Lower lobe of right lung (tissue), 2 donors: ENCODE measurements around the gene NBL1. TPM values are rescaled to one million over a fixed set of nuclear protein-coding genes. Genes with fewer than 3 reads are reported as not detected.
"Not testable (repeated sequence)": the region's sequence is repeated elsewhere in the genome, so short reads cannot be mapped to it uniquely, and the experiment has no call there.

Experiments
- ATAC-seq, 2 donors: fragments of 200-7000 bp; cut with Tn5 transposase; one replicate each; pipeline ENCODE4 v1.9.1; 2020 to 2022; ENCODE audit warnings: mild to moderate bottlenecking in 2 of 2, moderate library complexity in 2 of 2
- DNase-seq: peaks from one replicate; pipeline ENCODE4 v3.0.0-alpha.2; 2020
- H3K27ac ChIP-seq: fragments of 200-600 bp; one replicate; pipeline ENCODE4 v1.8.0; 2022
- H3K27me3 ChIP-seq: fragments of 200-600 bp; one replicate; pipeline ENCODE4 v1.8.0; 2022; ENCODE audit warnings: low read depth
- H3K36me3 ChIP-seq: fragments of 200-600 bp; one replicate; pipeline ENCODE4 v1.8.0; 2022; ENCODE audit warnings: mild to moderate bottlenecking
- H3K4me1 ChIP-seq: fragments of 200-600 bp; one replicate; pipeline ENCODE4 v1.8.0; 2022
- H3K4me3 ChIP-seq: fragments of 200-600 bp; one replicate; pipeline ENCODE4 v1.8.0; 2022; ENCODE audit warnings: mild to moderate bottlenecking
- H3K9me3 ChIP-seq: fragments of 200-600 bp; one replicate; pipeline ENCODE4 v1.8.0; 2022
- intact Hi-C: fragments of 100-400 bp; cut with DNase I; formaldehyde crosslinking; loops from one replicate; pipeline ENCODE4 v1.11.0; 2022
- total RNA-seq: library from RNA; stranded (reverse); fragmentation: NEBNext Ultra II Directional; extraction: Animal tissue kit (Norgen Biotek cat#: 25700); gene quantifications from one replicate; pipeline ENCODE4 v1.2.1, GENCODE V29; 2021
- TF ChIP-seq, protein P1 (sequence below): fragments of 200-600 bp; IDR thresholded peaks from one replicate; pipeline ENCODE4 v1.8.0; 2022; ENCODE audit warnings: antibody characterized with exemption, mild to moderate bottlenecking
- donor health status: DM: no; HTN: yes; CAD: no; lungs with severe emphysema.

Gene NBL1
- total RNA-seq, 1 donor from 2014 or later, result 126 TPM

DNA sequence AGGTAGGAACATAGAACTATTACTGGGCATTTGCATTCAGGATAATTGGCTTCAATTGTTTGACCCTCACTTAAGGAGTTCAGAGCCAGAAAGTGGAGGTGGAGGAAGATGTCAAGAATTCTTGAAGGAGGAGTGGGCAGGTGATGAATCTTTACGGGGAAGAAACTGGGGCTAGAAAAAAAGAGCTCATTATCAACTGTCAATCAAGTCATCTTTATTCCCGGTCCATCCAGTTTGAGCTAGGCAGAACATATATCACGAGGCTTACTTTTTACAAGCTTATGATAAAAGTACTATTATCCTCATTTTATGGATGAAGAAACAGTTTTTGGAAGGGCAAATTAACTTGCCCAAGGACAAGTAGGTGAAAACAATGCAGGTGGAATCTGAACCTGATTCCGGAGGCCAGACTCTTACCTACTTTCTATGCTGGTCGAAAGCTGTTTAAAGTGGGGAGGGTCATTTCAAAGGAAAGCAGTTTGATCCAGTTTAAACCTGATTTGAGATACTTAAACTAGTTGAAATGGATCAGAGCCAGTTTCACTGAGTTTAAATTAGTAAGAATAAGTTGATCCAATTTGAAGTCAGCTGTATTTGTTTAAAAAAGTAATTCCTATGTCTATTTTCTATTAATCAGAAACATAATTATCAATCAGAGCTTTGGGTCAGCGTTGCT lies 13.3 kb upstream of the NBL1 start:
- intact Hi-C loops, result no loop called here
- no peaks in the 10 kb centered on the region for H3K4me1 ChIP-seq
- no peaks in the 10 kb centered on the region for H3K27me3 ChIP-seq
- TF ChIP-seq, protein P1, sequence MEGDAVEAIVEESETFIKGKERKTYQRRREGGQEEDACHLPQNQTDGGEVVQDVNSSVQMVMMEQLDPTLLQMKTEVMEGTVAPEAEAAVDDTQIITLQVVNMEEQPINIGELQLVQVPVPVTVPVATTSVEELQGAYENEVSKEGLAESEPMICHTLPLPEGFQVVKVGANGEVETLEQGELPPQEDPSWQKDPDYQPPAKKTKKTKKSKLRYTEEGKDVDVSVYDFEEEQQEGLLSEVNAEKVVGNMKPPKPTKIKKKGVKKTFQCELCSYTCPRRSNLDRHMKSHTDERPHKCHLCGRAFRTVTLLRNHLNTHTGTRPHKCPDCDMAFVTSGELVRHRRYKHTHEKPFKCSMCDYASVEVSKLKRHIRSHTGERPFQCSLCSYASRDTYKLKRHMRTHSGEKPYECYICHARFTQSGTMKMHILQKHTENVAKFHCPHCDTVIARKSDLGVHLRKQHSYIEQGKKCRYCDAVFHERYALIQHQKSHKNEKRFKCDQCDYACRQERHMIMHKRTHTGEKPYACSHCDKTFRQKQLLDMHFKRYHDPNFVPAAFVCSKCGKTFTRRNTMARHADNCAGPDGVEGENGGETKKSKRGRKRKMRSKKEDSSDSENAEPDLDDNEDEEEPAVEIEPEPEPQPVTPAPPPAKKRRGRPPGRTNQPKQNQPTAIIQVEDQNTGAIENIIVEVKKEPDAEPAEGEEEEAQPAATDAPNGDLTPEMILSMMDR, result no peak
- H3K27ac ChIP-seq, result no peak overlapping the region
- peaks cover 26% of the 10 kb centered on the region for H3K36me3 ChIP-seq
- no peak overlapping the region for H3K4me3 ChIP-seq
- ATAC-seq (no peak), DNase-seq (no peak)
- H3K9me3 ChIP-seq, result no peaks in the 10 kb centered on the region

DNA sequence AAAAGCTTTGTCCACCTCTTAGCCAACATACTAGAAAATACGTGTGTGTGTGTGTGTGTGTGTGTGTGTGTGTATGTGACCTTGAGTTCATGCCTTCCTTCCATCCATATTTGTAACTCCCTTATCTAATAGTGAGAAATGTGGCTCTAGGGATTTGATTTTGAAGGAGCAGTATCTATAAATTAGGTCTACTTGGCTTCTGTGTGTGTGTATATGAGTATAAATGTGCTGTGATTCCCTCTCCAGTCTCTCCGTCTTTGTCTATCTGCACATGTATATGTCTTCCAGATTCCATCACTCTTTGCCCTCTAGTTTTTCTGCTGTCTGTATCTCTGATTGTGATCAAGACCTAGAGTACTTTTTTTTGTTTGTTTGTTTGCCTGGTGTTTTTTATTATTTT lies 11.9 kb upstream of the NBL1 start:
- DNase-seq, result no peak
- Histone ChIP-seq H3K9me3 (no peaks in the 10 kb centered on the region), H3K27ac (no peak overlapping the region), H3K4me3 (no peak overlapping the region), H3K4me1 (no peaks in the 10 kb centered on the region), H3K27me3 (no peaks in the 10 kb centered on the region), H3K36me3 (peaks cover 12% of the 10 kb centered on the region)
- TF ChIP-seq, protein P1, result no peak
- ATAC-seq, result no peak
- intact Hi-C loops, result no loop called here

DNA sequence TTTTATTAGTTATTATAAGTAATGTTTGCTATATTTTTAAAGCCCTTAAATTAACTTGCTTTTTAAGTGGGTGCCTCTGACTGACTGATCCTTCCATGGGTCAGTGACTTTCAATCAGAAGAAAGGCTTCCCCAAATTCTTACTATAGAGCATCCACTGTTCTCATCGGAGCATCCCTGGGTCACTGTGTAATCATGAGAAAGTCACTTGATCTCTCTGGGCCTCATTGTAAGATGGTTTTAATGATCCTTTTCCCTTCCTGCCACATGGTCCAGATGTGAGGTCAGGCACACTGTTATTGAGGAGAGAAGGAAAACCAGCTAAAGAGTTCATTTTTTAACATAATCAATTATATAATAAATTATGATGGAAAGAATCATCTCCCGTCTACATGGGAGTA lies 11.0 kb upstream of the NBL1 start:
- no peak overlapping the region for H3K4me3 ChIP-seq
- H3K27me3 ChIP-seq, result no peaks in the 10 kb centered on the region
- no peak for ATAC-seq
- no peaks in the 10 kb centered on the region for H3K9me3 ChIP-seq
- DNase-seq, result no peak
- TF ChIP-seq, protein P1, result no peak
- H3K36me3 ChIP-seq, result peaks cover 3% of the 10 kb centered on the region
- intact Hi-C loops, result no loop called here
- H3K27ac ChIP-seq, result no peak overlapping the region
- no peaks in the 10 kb centered on the region for H3K4me1 ChIP-seq

DNA sequence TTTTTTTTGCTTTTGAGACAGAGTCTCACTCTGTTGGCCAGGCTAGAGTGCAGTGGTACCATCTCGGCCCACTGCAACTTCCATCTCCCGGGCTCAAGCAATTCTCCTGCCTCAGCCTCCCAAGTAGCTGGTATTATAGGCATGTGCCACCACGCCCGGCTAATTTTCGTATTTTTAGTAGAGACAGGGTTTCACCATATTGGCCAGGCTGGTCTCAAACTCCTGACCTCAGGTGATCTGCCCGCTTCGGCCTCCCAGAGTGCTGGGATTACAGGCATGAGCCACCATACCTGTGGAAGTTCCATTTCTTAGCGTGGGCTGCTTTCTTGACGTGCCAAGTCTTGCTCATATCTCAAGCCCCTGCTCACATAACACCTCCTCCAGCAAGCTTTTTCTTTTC lies 9.0 kb upstream of the NBL1 start:
- H3K9me3 ChIP-seq, H3K4me1 ChIP-seq, H3K27ac ChIP-seq, intact Hi-C loops, DNase-seq, H3K36me3 ChIP-seq, ATAC-seq, H3K27me3 ChIP-seq, H3K4me3 ChIP-seq: not testable (repeated sequence)

DNA sequence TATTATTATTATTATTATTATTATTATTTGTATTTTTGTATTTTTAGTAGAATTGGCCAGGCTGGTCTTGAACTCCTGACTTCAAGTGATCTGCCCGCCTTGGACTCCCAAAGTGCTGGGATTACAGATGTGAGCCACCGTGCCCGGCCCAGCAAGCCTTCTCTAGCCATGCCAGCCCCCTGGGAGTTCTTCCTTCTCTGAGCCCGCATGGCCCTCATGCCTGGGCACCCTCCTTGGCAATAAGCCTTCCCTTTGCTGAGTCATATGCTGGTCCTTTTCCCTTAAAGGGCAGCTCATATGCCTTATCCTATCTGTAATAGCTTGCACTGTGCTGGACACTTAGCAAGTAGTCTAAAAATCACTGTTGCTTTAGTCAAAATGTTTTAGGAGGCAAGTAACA lies 8.5 kb upstream of the NBL1 start:
- Histone ChIP-seq H3K27ac (no peak overlapping the region), H3K36me3 (no peaks in the 10 kb centered on the region), H3K4me3 (no peak overlapping the region), H3K9me3 (no peaks in the 10 kb centered on the region), H3K27me3 (no peaks in the 10 kb centered on the region), H3K4me1 (peaks cover 1% of the 10 kb centered on the region)
- intact Hi-C loops, result no loop called here
- ATAC-seq (no peak), DNase-seq (no peak)
- TF ChIP-seq, protein P1, result no peak

DNA sequence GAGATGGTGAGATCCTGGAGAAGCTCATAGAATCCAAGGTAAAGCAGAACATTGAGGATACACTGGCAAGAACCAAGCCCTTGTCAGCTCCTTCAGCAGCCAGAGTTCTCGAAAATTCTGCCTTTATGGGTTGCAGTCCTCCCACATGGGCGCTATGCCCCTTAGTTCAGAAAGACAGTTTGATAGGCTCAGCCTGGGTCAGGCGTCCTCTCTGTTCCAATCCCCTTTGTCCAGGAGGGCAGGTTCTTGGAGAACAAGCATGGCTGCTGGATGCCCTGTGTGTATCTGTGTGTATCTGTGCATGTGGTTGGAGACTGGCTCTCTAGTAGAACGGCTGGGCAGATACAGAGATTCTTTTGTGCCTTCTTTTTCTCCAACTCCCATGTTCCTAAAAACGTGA lies 8.0 kb upstream of the NBL1 start:
- Histone ChIP-seq H3K4me3 (no peak overlapping the region), H3K9me3 (no peaks in the 10 kb centered on the region), H3K4me1 (peaks cover 3% of the 10 kb centered on the region), H3K36me3 (no peaks in the 10 kb centered on the region), H3K27ac (no peak overlapping the region), H3K27me3 (no peaks in the 10 kb centered on the region)
- DNase-seq (no peak), ATAC-seq (no peak)
- TF ChIP-seq, protein P1, result no peak
- intact Hi-C loops, result no loop called here

DNA sequence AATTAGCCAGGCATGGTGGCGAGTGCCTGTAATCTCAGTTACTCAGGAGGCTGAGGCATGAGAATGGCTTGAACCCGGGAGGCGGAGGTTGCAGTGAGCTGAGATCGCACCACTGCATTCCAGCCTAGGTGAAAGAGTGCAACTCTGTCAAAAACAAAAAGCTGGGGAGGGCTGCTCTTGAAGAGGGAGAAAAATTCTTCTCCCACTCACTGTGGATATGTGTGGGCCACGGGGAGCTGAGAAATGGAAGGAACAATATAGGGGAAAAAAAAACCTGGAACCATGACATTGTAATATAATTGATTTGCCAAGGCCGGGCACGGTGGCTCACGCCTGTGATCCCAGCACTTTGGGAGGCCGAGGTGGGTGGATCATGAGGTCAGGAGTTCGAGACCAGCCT lies 7.4 kb upstream of the NBL1 start:
- H3K36me3 ChIP-seq, H3K4me1 ChIP-seq, intact Hi-C loops, H3K27ac ChIP-seq, H3K9me3 ChIP-seq, H3K27me3 ChIP-seq, ATAC-seq, H3K4me3 ChIP-seq, DNase-seq: not testable (repeated sequence)
